ENCODE results near the gene PHF12.
"Not testable (repeated sequence)": the region's sequence is repeated elsewhere in the genome, so short reads cannot be mapped to it uniquely, and the experiment has no call there.

The PHF12 gene

GRCh38 chr17:28901866-28902818 is 49.2 kb downstream of the PHF12 start:
- peak in 1 of 2 experiments; percentile 26 for DNase-seq

- no peak for DNase-seq
Observed at GRCh38 chr17:28900986-28901726, 50.2 kb downstream of the PHF12 start.

GRCh38 chr17:28899212-28899815 is 52.0 kb downstream of the PHF12 start:
- no peak for DNase-seq

- DNase-seq, result no peak
Observed at GRCh38 chr17:28898527-28898955, 52.8 kb downstream of the PHF12 start.

GRCh38 chr17:28897769-28898526 is 53.4 kb downstream of the PHF12 start:
- no peak for DNase-seq

- DNase-seq, result peak in 1 of 2 experiments; percentile 31
Observed at GRCh38 chr17:28896884-28897768, 54.2 kb downstream of the PHF12 start, which contains the start of gene FLOT2. Gene FLOT2, minus strand, starts transcription at chr17:28897733. Its CDS starts 159 bp downstream, at chr17:28897574.

- no peak for DNase-seq
Observed at GRCh38 chr17:28896491-28896883, 54.8 kb downstream of the PHF12 start.

GRCh38 chr17:28895794-28896447 is 55.4 kb downstream of the PHF12 start:
- DNase-seq, result peak in 1 of 2 experiments; percentile 8

- not testable (repeated sequence) for DNase-seq
Observed at GRCh38 chr17:28893248-28894183, 57.8 kb downstream of the PHF12 start.

- DNase-seq, result no peak
Observed at GRCh38 chr17:28892024-28892423, 59.3 kb downstream of the PHF12 start.

GRCh38 chr17:28891201-28891600 is 60.1 kb downstream of the PHF12 start:
- no peak for DNase-seq

- DNase-seq, result no peak
Observed at GRCh38 chr17:28889996-28890395, 61.3 kb downstream of the PHF12 start.

- no peak for DNase-seq
Observed at GRCh38 chr17:28888832-28889231, 62.5 kb downstream of the PHF12 start.

- no peak for DNase-seq
Observed at GRCh38 chr17:28887871-28888471, 63.3 kb downstream of the PHF12 start.

GRCh38 chr17:28885951-28886350 is 65.4 kb downstream of the PHF12 start:
- no peak for DNase-seq

- DNase-seq, result no peak
Observed at GRCh38 chr17:28885363-28885762, 66.0 kb downstream of the PHF12 start.

- no peak for DNase-seq
Observed at GRCh38 chr17:28883967-28884702, 67.2 kb downstream of the PHF12 start.

GRCh38 chr17:28882154-28882895 is 69.0 kb downstream of the PHF12 start:
- no peak for DNase-seq
